MCF 10A (cell line): ENCODE results near the gene TNIP3. TPM values are rescaled to one million over a fixed set of nuclear protein-coding genes. Genes with fewer than 3 reads are reported as not detected.

ENCODE experiments used
- BruUV-seq: library from RNA; stranded (reverse); fragments of 400-500 nt; replicated peaks from 2 replicates; lab custom pipeline; 2021; lab: Mats Ljungman, UMichigan
- CTCF ChIA-PET: fragments of 300-600 bp; sonication (Branson Sonifier 250); formaldehyde crosslinking; extraction: SDS; loops from one replicate; lab custom pipeline; 2021; ENCODE audit warnings: antibody characterized with exemption, inconsistent platforms; lab: Yijun Ruan, JAX
- POLR2A ChIA-PET: fragments of 300-600, 350-650 bp; sonication (Branson Sonifier 250); formaldehyde crosslinking; extraction: SDS; loops from one replicate; lab custom pipeline; 2020; ENCODE audit warnings: antibody characterized with exemption, inconsistent platforms; lab: Yijun Ruan, JAX
- DNase-seq: peaks from one replicate; pipeline ENCODE4 v3.0.0-alpha.2; 2018; ENCODE audit not compliant: unreplicated experiment
- H3K27ac Mint-ChIP-seq: one replicate; pipeline ENCODE4 v1.8.0; 2022; ENCODE audit warnings: mild to moderate bottlenecking, low read depth, mixed read lengths; ENCODE audit not compliant: unreplicated experiment
- H3K27me3 Mint-ChIP-seq: one replicate; pipeline ENCODE4 v1.8.0; 2022; ENCODE audit warnings: mixed read lengths; ENCODE audit not compliant: insufficient read depth, unreplicated experiment
- H3K36me3 Mint-ChIP-seq: one replicate; pipeline ENCODE4 v1.8.0; 2022; ENCODE audit warnings: mild to moderate bottlenecking, moderate library complexity, mixed read lengths; ENCODE audit not compliant: insufficient read depth, unreplicated experiment
- H3K4me1 Mint-ChIP-seq: one replicate; pipeline ENCODE4 v1.8.0; 2022; ENCODE audit warnings: mixed read lengths; ENCODE audit not compliant: insufficient read depth, unreplicated experiment
- H3K4me3 Mint-ChIP-seq: one replicate; pipeline ENCODE4 v1.8.0; 2022; ENCODE audit warnings: mild to moderate bottlenecking, moderate library complexity, mixed read lengths; ENCODE audit not compliant: unreplicated experiment
- H3K9me3 Mint-ChIP-seq: one replicate; pipeline ENCODE4 v1.8.0; 2022; ENCODE audit warnings: mixed read lengths; ENCODE audit not compliant: unreplicated experiment
- intact Hi-C: fragments of 100-400 bp; cut with micrococcal nuclease; formaldehyde crosslinking; loops from 2 replicates; pipeline ENCODE4 v1.14.1; 2022
- total RNA-seq: library from RNA; stranded (reverse); gene quantifications from 2 replicates; pipeline ENCODE4 v1.2.3, GENCODE V29; 2022
- TF ChIP-seq, protein P1 (sequence below): fragments of 200-600 bp; IDR thresholded peaks from one replicate; pipeline ENCODE4 v1.8.0; 2022; ENCODE audit warnings: antibody characterized with exemption, mild to moderate bottlenecking; ENCODE audit not compliant: unreplicated experiment

TNIP3 gene
- total RNA-seq, 1 experiment from 2014 or later: 2.1 TPM

DNA sequence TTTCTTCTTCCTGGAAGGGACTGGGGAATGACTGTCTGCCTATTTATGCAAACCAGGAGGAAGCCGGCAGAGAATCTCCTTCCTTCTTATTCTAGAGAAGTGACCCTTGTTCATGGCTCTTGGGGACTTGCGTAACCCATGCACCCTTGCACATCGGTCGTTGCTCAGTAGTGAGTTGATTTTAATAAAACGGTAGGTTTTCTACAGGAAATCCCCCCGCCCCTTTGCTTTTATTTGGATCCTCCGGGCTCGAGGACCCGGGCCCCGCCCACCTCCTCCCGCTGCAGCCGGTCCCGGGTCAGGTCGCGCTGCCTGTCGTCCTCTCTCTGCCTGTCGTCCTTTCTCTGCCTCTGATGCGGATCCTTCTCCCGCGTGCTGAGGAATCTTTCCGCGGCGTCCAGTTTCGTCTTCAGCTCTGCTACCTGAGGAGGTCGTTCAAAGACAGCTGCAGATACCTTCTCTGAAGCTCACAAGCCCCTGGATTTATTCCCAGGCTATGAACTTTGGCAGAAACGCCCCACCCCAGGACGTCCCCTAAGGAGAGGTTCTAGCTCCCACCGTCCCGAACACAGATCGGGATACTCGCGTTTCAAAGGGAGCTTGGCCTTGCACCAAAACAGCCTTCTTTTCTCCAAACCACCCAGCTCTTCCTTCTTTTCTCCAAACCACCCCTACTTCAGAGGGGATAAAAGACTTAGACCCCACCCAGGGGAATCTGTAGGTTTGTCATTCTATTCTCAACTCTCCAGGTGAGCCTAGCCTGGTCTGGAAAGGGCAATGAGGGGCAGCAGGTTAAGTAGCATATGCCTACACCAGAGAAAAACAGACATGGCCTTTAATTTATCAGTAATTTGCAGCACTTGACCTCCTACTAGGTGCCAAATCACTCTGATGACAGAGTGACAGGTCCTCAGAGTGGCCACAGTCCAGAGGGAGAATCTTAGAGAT, 7.0 kb downstream of the TNIP3 start:
- POLR2A ChIA-PET: interaction anchor here (0.7 kb wide), 1 partner anchor 21 kb away, joined by 3 read pairs; no protein-coding TSS in a partner anchor
- H3K36me3 Mint-ChIP-seq: no peaks in the 10 kb centered on the region
- H3K4me3 Mint-ChIP-seq: peak overlapping the region; percentile 79
- no peaks in the 10 kb centered on the region for H3K4me1 Mint-ChIP-seq
- intact Hi-C loops: no loop called here
- CTCF ChIA-PET: interaction anchor here (0.6 to 1.3 kb wide), 3 partner anchors 35 to 47 kb away, joined by 3 to 4 read pairs (median 3); no protein-coding TSS in a partner anchor
- BruUV-seq: no TSS peak
- no peaks in the 10 kb centered on the region for H3K9me3 Mint-ChIP-seq
- H3K27ac Mint-ChIP-seq: peak overlapping the region; percentile 65
- no peaks in the 10 kb centered on the region for H3K27me3 Mint-ChIP-seq
- TF ChIP-seq, protein P1, sequence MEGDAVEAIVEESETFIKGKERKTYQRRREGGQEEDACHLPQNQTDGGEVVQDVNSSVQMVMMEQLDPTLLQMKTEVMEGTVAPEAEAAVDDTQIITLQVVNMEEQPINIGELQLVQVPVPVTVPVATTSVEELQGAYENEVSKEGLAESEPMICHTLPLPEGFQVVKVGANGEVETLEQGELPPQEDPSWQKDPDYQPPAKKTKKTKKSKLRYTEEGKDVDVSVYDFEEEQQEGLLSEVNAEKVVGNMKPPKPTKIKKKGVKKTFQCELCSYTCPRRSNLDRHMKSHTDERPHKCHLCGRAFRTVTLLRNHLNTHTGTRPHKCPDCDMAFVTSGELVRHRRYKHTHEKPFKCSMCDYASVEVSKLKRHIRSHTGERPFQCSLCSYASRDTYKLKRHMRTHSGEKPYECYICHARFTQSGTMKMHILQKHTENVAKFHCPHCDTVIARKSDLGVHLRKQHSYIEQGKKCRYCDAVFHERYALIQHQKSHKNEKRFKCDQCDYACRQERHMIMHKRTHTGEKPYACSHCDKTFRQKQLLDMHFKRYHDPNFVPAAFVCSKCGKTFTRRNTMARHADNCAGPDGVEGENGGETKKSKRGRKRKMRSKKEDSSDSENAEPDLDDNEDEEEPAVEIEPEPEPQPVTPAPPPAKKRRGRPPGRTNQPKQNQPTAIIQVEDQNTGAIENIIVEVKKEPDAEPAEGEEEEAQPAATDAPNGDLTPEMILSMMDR: no peak
- peak; percentile 59 for DNase-seq

- peak overlapping the region; percentile 79 for H3K4me3 Mint-ChIP-seq
- peak; percentile 87 for DNase-seq
- no TSS peak for BruUV-seq
- no peaks in the 10 kb centered on the region for H3K36me3 Mint-ChIP-seq
- ChIA-PET CTCF (interaction anchor here (1.3 kb wide), 1 partner anchor 36 kb away, joined by 4 read pairs; no protein-coding TSS in a partner anchor), POLR2A (interaction anchor here (0.5 to 0.7 kb wide), 3 partner anchors 161 to 1864 kb away, joined by 3 to 4 read pairs (median 3); no protein-coding TSS in a partner anchor)
- TF ChIP-seq, protein P1: no peak
- intact Hi-C loops: no loop called here
- H3K9me3 Mint-ChIP-seq: no peaks in the 10 kb centered on the region
- no peaks in the 10 kb centered on the region for H3K27me3 Mint-ChIP-seq
- peak overlapping the region; percentile 65 for H3K27ac Mint-ChIP-seq
- no peaks in the 10 kb centered on the region for H3K4me1 Mint-ChIP-seq
Observed at GRCh38 chr4:121155893-121156292, 8.2 kb downstream of the TNIP3 start.

DNA sequence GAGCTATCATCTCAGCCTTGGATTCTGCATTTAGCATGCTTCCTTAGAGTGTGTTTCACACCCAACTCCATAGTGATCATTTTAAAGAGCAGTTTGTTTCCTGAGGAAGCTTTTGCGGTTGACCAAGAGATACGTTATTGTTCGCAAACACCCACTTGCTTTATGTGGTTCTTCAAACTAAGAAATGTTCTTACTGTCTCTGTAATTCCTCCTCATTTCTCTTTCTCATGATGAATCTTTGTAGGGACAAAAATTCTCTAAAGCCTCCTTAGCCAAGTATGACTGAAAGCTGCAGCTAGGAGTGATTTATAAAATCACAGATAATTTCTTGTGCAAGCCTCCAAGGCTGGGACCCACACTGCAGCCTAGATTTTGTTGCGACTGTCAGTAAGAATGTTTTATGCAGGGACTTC, 10.0 kb downstream of the TNIP3 start:
- Mint-ChIP-seq H3K36me3 (no peaks in the 10 kb centered on the region), H3K9me3 (no peaks in the 10 kb centered on the region), H3K27ac (no peak overlapping the region), H3K4me1 (no peaks in the 10 kb centered on the region), H3K4me3 (no peak overlapping the region), H3K27me3 (no peaks in the 10 kb centered on the region)
- TF ChIP-seq, protein P1: no peak
- BruUV-seq: no TSS peak
- no peak for DNase-seq
- POLR2A ChIA-PET: no interaction called here
- intact Hi-C loops: no loop called here
- CTCF ChIA-PET: no interaction called here

DNA sequence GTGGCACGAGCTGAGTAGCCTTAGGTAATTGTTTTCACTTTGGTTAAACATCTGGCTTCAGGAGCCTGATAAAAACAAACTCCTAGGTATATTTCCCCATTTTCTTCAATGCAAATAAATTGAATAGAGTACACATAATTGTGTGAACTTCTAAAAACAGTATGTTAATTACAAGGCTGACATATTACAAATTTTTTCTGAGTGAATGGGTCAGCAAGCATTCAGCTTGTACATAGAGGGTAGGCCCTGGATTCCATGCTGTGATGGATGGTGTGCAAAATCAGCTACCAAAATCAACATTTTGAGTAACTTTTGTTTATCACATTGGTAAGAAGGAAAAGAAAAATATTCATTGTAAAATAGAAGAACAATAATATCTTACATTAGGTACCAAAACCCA, 12.2 kb downstream of the TNIP3 start:
- no peak overlapping the region for H3K27ac Mint-ChIP-seq
- H3K4me1 Mint-ChIP-seq: no peaks in the 10 kb centered on the region
- no TSS peak for BruUV-seq
- TF ChIP-seq, protein P1: no peak
- H3K4me3 Mint-ChIP-seq: no peak overlapping the region
- ChIA-PET POLR2A (interaction anchor here (0.7 kb wide), 1 partner anchor 17 kb away, joined by 3 read pairs; no protein-coding TSS in a partner anchor), CTCF (interaction anchor here (0.6 kb wide), 1 partner anchor 982 kb away, joined by 3 read pairs; no protein-coding TSS in a partner anchor)
- DNase-seq: no peak
- no peaks in the 10 kb centered on the region for H3K36me3 Mint-ChIP-seq
- H3K27me3 Mint-ChIP-seq: no peaks in the 10 kb centered on the region
- intact Hi-C loops: no loop called here
- no peaks in the 10 kb centered on the region for H3K9me3 Mint-ChIP-seq
